Activated T-cell treated with anti-CD3 and anti-CD28 coated beads for 4 hours (primary cell): Measurements from ENCODE around the gene CEP135.
"Not testable (repeated sequence)": the region's sequence is repeated elsewhere in the genome, so short reads cannot be mapped to it uniquely, and the experiment has no call there.

Source experiments
- DNase-seq: peaks from one replicate; pipeline ENCODE4 v3.0.0-alpha.2; 2020

The CEP135 gene

GRCh38 chr4:56028165-56028564, 79.4 kb downstream of the CEP135 start:
- DNase-seq: no peak

GRCh38 chr4:56038487-56039162, 89.9 kb downstream of the CEP135 start:
- no peak for DNase-seq

GRCh38 chr4:56040842-56041241, 92.1 kb downstream of the CEP135 start:
- no peak for DNase-seq

- DNase-seq: no peak
Measured at GRCh38 chr4:56042225-56042624, 93.5 kb downstream of the CEP135 start.

- no peak for DNase-seq
Measured at GRCh38 chr4:56048383-56048701, 99.6 kb downstream of the CEP135 start.

GRCh38 chr4:56048702-56049431, 100.1 kb downstream of the CEP135 start:
- DNase-seq: no peak

GRCh38 chr4:56050625-56051024, 101.9 kb downstream of the CEP135 start:
- no peak for DNase-seq

- no peak for DNase-seq
Measured at GRCh38 chr4:56051029-56051709, 102.4 kb downstream of the CEP135 start.

- DNase-seq: no peak
Measured at GRCh38 chr4:56051710-56052075, 102.9 kb downstream of the CEP135 start.

GRCh38 chr4:56052481-56052880, 103.7 kb downstream of the CEP135 start:
- DNase-seq: no peak

GRCh38 chr4:56052966-56053365, 104.2 kb downstream of the CEP135 start:
- DNase-seq: no peak

- DNase-seq: no peak
Measured at GRCh38 chr4:56055027-56055977, 106.6 kb downstream of the CEP135 start.

GRCh38 chr4:56055991-56056390, 107.2 kb downstream of the CEP135 start:
- no peak for DNase-seq

GRCh38 chr4:56058555-56058954, 109.8 kb downstream of the CEP135 start:
- no peak for DNase-seq

GRCh38 chr4:56060036-56060435, 111.3 kb downstream of the CEP135 start:
- DNase-seq: no peak

- no peak for DNase-seq
Measured at GRCh38 chr4:56062106-56062505, 113.4 kb downstream of the CEP135 start.

GRCh38 chr4:56062526-56063145, 113.9 kb downstream of the CEP135 start:
- DNase-seq: no peak

- DNase-seq: no peak
Measured at GRCh38 chr4:56066493-56066892, 117.7 kb downstream of the CEP135 start.

GRCh38 chr4:56067826-56068225, 119.1 kb downstream of the CEP135 start:
- no peak for DNase-seq

GRCh38 chr4:56072730-56073129, 124.0 kb downstream of the CEP135 start:
- not testable (repeated sequence) for DNase-seq

- no peak for DNase-seq
Measured at GRCh38 chr4:56077676-56078075, 128.9 kb downstream of the CEP135 start.

GRCh38 chr4:56078866-56079265, 130.1 kb downstream of the CEP135 start:
- no peak for DNase-seq

- DNase-seq: no peak
Measured at GRCh38 chr4:56080384-56080783, 131.6 kb downstream of the CEP135 start.
